NCI-H146 (cell line): ENCODE measurements around the gene RAP1GAP.
A peak's percentile ranks its signal among the peaks of the same experiment; 100 is the strongest.

Source experiments
- DNase-seq: peaks from one replicate; lab custom pipeline; 2025; lab: John Stamatoyannopoulos, UW

The RAP1GAP gene

GRCh38 chr1:21610027-21610426, 59.1 kb downstream of the RAP1GAP start:
- no peak for DNase-seq

DNA sequence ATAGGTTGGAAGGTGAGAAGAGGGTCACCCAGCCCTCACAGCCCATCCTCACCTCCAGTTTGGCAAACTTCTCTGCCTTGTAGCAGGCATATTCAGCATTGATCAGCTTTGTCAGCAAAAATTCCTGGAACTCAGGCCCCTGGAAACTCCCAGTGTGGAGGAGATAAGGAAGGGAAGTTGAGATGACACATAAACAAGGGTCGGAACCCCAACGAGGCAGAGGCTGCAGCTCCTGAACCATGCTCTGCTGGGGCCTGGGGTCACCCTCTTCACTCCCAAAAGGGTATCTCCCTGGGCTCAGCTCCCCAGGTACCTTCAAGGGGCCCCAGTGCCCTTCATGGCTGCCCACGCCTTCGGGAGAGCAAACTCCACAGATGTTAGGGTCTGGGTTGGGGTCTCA, 60.4 kb downstream of the RAP1GAP start:
- DNase-seq, result no peak

- DNase-seq, result no peak
Observed at GRCh38 chr1:21607549-21608529, 61.3 kb downstream of the RAP1GAP start.

GRCh38 chr1:21605964-21606705, 63.0 kb downstream of the RAP1GAP start:
- DNase-seq, result no peak

DNA sequence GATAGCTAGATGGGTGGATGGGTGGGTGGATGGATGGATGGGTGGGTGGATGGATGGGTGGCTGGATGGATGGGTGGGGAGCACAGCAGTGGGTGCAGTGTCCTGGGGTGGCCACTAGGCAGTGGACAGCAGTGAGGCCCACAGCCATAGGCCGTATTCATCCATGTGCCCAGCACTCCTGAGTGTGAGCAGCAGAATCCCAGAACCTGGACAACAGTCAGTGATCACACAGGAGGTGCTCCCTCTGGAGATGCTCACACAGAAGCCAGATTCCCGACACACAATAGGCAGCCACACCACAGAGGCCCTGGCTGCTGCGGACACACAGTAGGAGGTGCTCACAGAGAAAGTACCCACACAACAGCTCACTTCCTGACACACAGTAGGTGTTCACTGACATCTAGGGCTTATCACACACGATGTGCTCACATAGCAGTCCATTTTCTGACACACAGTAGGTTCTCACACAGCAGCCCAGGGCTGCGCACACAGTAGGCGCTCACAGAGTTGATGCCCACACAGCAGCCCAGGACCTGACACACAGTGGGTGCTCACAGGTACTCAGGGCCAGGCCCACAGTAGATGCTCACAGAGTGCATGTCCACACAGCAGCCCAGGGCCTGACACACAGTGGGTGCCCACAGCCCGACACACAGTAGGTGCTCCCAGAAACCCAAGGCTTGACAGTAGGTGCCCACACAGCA, 64.0 kb downstream of the RAP1GAP start:
- DNase-seq, result no peak

- no peak for DNase-seq
Observed at GRCh38 chr1:21604208-21604957, 64.8 kb downstream of the RAP1GAP start.

- no peak for DNase-seq
Observed at GRCh38 chr1:21603177-21604138, 65.7 kb downstream of the RAP1GAP start.

DNA sequence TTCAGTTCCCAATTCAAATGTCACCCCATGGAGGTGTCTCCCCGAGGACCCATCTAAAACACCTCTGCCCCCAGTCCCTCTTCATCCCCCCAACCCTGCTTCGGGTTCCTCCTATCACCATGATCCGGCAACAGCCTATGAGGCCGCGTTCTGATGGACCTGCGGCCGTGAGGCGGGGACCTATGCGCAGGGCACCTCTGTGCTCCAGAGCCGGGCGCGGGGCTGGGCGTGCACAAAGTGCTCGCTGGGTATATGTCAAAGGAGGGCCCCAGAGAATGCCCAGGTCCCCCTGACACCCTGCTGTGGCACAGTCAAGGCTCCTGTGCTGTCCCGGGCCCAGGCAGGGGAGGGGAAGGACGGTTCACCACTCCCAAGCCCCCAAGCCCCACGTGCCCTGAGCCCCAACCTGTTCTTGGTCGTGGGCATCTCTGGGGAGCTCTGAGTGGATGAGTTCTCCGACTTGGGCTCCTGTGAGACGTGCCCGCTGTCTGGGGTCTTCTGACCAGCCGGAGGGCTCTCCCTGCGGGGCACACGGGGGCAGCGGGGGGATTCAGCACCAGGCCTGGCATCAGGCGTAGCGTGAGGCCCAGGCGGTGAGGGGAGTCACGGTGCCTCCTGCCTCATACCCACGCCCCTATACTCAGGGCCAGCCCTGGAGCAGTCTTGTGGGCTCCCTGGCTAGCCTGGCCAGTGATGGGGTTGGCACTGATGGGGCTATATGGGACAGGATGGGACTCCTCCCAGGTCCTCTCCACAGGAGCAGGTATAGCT, 67.7 kb downstream of the RAP1GAP start:
- DNase-seq, result no peak

DNA sequence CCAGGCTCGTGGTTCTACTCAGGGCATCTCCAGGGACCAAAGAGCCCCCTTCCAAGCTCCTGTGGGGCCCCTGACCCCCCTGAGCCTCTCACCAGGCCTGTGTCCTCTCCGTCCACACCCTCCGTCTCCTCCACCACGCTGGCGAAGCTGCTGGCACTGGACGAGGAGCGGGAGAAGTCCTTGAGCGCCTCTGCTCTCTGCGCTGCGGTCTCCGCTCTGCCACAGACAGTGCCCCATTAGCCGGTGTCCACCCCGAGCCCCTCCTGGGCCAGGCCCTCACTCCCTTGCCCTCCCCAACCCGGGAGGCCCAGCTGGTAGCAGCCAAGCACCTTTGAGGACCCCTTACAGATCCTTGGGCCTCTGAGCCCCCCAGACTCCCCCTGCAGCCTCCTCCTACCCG, 69.8 kb downstream of the RAP1GAP start:
- no peak for DNase-seq

GRCh38 chr1:21598904-21599303, 70.3 kb downstream of the RAP1GAP start:
- no peak for DNase-seq

- DNase-seq, result no peak
Observed at GRCh38 chr1:21598417-21598816, 70.7 kb downstream of the RAP1GAP start.

DNA sequence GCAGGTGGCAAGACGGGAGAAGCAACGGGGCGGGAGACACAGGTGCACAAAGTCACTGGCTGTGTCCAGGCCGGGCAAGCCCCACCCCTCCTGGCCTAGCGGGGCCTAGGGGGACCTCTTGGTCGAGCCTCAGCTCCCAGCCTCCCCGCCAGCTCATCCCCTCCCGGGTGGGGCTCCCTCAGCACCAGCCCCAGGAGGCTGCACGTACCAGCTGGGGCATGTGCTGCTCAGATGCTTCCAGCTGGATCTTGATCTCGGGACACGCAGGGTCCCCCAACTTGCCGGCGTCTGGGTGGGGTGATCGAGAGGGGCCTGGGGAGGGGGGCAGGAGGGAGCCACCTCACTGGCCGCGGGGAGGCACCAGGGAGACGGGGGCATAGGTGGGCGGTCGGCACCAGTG, 71.4 kb downstream of the RAP1GAP start:
- DNase-seq, result no peak

DNA sequence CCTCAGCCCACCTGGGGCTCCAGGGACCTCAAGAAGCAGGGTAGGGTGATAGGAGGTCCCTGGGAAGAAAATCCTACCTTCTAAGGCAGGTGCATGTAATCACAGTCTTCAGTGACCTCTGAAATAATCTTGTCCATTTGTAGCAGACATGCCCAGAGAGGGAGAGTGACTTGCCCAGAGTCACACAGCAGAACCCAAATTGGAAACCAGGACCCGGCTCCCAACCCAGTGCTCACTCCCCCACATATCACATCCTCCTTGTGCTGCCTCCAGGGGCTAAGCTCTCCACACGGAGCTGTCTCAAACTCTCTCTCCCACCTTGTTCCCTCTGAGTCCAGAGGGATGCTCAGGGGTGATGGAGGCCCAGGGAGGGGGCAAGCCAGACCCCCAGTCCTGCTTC, 72.5 kb downstream of the RAP1GAP start:
- no peak for DNase-seq

DNA sequence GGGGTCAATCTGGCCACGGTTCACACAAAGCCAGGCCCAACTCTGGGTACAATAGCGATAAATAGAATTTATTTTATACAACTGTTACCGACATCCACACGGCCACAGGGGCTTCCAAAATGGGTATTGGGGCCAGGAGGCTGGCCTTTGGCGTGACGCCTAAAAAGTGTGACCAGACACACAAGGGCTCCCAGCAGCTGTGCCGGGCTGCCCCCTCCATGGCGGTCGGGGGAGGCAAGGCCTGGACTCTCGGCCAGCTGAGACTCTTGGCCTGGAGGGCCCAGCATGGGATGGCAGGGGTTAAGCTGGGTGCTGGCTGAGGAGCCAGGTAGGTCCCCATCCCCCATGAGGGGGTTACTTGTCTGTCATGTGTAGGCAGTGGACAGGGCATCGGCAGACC, 73.0 kb downstream of the RAP1GAP start:
- no peak for DNase-seq

DNA sequence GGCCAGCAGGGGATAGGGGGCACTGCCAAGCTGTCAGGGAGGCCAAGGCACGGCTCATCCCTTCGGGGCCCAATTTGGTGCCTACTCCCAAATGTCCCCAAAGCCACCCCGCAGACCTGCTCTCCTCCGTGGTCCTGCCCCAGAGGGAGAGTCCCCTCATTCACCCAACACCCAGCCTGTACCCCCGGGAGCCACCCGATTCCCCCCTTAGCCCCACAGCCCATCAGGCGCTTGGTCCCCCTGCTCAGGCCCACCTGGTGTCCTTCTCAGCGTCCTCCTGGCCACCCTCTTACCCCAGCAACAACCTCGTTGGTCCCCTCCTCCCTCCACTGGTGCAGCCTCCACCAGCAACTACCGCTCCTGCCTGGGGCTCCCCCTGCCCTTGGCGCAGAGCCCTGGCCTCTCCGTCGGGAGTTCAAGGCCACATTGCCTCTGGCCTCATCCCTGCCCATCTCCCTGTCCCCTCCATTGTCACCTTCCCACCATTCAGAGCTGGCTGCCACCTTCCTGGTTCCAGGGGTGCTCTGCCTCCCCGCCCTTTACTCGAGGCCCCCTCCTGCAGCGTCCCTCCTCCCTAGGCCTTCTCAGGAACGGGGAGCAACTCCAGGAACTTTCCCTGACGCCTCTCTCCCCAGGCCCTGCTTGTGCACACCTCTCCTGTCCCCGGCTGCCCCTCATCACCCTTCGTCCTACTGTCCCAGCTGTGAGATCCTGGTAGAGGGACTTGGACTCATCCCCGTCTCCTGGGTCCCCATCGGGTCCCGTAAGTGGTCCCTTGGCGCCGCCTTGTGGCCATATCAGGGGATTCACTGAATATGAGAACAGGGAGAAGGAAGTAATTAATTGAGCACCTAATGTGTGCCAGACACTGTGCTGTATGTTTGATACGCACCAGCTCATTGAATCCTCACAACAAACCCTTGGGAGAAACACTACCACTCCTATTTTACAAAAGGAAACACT, 73.9 kb downstream of the RAP1GAP start:
- peak; percentile 5 for DNase-seq

DNA sequence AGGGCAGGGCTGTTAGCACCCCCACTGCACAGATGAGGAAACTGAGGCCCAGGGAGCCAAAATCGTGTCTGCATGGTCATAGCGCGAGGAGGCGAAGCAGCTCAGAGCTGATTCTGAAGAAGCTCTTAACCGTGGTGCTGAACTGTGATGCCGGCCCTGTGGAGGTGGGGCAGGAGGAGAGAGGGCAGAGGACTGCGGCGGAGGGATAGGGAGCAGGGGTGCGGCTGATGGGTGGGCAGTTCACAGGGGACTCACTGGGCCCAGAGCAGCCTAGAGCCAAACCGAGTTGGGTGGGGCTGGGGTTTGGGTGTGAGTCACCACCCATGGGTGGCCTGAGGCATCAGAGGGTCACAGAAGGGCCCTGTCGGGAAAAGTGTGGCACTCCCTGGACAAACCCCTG, 74.7 kb downstream of the RAP1GAP start:
- no peak for DNase-seq

DNA sequence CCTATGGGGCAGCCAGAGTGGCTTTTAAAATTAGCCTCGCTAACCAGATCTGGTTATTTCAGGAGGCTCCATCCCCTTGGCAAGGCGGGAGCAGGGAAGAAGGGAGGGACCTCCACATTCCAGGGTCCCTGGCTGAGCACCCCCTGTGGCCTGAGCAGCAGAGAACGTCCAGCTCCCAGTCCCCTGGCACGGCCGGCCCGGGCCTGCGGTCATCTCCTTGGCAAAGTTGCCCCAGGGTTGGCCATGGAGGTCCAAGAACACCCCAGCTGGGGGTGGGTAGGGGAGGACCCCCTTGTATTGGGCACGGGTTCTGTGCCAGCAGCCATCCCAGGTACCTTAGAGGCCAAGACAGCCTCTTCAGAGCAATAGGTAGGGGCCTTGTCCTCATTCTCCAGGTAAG, 75.9 kb downstream of the RAP1GAP start:
- DNase-seq, result no peak

GRCh38 chr1:21592086-21592865, 76.9 kb downstream of the RAP1GAP start:
- DNase-seq, result no peak
